GM18861 (cell line): ENCODE data around the gene CFL1.

Experiments
- ATAC-seq: cut with Tn5 transposase; IDR thresholded peaks from one replicate; pipeline ENCODE4 v1.9.1; 2021; ENCODE audit not compliant: unreplicated experiment

Gene CFL1

GRCh38 chr11:65888163-65888814 lies 30.3 kb upstream of the CFL1 start, which contains the start of gene FIBP:
TSS of gene FIBP (minus strand) at chr11:65888471. CDS start at chr11:65888418, 53 bp downstream.
- no peak for ATAC-seq

DNA sequence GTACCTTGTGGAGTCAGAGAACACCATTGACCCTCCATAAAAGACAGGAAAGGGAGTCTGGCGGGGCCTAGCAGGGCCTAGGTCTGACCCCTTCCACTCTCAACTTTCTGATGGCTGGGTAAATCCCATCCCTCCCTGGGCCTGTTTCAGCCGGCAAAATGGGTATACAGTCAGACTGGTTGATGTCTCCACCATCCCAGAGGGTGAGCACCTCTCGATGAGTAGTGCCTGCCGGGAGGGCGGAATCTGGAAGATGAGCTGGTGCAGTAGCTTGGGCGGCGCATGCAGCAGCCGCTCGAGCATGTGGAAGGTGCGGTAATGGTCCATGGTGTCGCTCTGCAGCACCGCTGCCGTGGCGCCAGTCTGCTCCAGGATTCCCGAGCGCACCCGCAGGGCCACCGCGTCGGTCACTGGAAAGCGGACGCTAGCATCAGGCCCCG lies 29.8 kb upstream of the CFL1 start:
- no peak for ATAC-seq

GRCh38 chr11:65886826-65887722 lies 29.1 kb upstream of the CFL1 start:
- no peak for ATAC-seq

DNA sequence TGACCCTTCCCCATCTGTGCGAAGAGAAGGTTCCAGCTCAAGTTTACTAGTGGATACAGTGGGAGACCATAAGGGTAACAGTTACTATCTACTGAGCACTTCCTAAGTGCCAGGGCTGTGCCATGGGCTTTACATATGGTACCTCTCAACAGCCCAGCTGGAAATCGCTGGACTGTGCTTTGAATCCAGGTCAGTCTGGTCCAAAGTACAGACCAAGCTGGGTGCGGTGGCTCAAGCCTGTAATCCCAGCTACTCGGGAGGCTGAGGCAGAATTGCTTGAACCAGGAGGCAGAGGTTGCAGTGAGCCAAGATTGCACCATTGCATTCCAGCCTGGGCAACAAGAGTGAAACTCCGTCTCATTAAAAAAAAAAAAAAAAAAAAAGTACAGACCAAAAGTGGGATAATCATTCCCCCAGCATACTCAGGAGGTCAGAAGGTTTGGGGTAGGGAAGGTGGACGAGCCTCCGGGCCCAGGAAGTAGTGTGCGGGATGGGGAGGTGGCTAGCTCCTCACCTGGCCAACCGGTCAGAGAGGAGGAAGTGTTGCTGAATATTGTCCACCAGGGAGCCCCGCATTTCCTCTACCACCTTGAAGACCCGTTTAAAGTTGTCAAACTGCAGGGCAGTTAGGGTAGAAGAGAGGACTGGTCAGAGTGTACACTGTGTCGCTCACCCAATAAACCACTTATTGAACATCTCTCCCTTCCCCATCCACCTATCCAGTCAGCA lies 28.0 kb upstream of the CFL1 start:
- ATAC-seq, result no peak

DNA sequence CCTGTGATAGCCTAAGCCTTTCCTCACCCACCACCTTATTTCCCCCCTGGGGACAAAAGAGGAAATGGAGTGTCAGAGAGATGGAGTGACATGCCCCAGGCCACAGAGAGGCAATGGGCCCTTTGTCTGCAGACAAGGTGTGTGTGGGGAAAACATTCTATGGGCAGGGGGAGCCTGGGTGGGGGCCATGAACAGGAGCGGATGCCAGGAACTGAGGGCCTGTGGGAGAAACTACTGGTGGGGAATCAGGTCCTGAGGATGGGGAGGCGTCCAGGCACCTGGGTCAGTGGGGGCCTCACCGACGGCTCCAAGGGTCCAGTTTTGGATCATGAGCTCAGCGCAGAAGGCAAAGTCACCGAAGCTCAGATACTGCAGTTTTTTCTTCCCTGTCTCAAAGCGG lies 27.3 kb upstream of the CFL1 start:
- ATAC-seq, result no peak

- peak; percentile 33 for ATAC-seq
These were observed 26.7 kb upstream of the CFL1 start for GRCh38 chr11:65884716-65885092.

GRCh38 chr11:65883786-65884715 lies 26.1 kb upstream of the CFL1 start:
- ATAC-seq, result no peak

DNA sequence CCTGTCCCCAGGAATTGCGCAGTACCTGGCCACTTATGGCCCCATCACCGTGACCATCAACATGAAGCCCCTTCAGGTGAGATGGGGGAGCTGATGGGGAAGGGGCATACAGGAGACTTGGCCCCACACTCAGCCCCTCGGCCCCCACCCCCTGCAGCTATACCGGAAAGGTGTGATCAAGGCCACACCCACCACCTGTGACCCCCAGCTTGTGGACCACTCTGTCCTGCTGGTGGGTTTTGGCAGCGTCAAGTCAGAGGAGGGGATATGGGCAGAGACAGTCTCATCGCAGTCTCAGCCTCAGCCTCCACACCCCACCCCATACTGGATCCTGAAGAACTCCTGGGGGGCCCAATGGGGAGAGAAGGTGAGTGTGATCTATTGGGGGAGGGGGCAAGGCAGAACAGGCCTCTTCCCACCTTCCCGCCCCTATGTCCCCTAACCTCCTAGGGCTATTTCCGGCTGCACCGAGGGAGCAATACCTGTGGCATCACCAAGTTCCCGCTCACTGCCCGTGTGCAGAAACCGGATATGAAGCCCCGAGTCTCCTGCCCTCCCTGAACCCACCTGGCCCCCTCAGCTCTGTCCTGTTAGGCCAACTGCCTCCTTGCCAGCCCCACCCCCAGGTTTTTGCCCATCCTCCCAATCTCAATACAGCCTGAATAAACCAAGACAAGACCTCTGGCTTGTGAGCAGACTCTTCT lies 25.2 kb upstream of the CFL1 start:
- no peak for ATAC-seq

DNA sequence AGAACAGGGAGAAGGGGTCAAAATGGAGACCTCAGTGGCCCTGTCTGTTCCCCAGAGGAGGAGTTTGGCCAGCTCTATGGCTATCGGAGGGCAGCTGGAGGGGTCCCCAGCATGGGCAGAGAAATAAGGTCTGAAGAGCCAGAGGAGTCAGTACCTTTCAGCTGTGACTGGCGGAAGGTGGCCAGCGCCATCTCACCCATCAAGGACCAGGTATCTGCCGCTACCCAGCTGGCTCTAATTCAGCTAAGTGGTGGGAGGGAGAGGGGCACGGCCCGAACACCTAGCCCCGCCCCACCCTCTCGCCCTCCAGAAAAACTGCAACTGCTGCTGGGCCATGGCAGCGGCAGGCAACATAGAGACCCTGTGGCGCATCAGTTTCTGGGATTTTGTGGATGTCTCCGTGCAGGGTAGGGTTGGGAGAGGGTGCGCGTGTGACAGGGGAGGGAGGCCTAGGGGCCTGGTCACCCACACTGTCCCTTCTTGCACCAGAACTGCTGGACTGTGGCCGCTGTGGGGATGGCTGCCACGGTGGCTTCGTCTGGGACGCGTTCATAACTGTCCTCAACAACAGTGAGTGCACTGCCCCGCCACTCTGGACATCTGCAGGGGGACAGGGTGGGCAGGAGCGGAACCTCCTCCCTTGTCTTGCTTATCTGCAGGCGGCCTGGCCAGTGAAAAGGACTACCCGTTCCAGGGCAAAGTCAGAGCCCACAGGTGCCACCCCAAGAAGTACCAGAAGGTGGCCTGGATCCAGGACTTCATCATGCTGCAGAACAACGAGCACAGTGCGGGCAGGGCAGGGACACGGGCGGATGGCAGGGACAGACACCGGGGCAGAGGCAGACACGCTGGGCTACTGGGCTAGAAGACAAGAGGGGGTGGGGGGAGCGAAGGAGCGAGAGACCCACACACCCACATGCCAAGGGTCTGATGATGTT lies 24.4 kb upstream of the CFL1 start:
- ATAC-seq, result no peak

- ATAC-seq, result no peak
These were observed 23.0 kb upstream of the CFL1 start for GRCh38 chr11:65880844-65881421.

DNA sequence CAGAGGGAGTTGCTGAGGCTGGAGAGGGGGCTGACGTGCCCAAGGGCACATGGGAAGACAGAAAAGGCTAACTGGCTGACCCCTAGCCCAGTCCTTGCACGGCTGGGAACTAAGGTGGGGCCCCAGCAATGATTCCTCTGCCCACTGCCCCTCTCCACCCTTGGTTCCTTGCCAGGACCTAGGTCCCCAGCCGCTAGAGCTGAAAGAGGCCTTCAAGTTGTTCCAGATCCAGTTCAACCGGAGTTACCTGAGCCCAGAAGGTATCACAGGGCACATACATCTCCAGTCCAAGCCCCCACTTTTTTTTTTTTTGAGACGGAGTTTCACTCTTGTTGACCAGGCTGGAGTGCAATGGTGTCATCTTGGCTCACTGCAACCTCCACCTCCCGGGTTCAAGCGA lies 22.0 kb upstream of the CFL1 start:
- ATAC-seq, result no peak

DNA sequence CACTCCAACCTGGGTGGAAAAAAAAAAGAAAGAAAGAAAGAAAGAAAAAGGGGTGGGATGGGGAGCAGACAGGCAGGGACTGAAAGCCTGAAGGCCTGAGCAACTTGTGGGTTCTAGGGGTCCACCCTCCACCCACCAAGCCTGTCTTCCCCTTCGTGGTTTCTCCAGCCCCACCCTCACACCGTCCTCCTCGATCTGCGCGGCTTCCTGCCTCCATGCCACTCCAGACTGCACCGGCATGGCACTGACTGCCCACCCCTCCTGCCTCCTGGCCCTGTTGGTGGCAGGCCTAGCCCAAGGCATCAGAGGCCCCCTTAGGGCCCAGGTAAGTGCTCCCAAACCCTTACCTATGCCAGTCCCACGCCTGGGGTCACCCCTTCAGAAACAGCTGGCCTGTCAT lies 21.6 kb upstream of the CFL1 start, which contains the start of gene CTSW:
Gene CTSW (plus strand): TSS at position 221 of the 400 bp plus-strand sequence. CDS start 18 bp downstream, at position 239.
- ATAC-seq, result no peak

- ATAC-seq, result peak; percentile 61
These were observed 15.6 kb upstream of the CFL1 start for GRCh38 chr11:65873318-65874156.

GRCh38 chr11:65872586-65873317 lies 14.8 kb upstream of the CFL1 start, which contains the start of gene EFEMP2:
TSS of gene EFEMP2 (minus strand) at chr11:65872800. CDS start at chr11:65872354, 446 bp downstream.
- ATAC-seq, result no peak

- no peak for ATAC-seq
These were observed 14.0 kb upstream of the CFL1 start for GRCh38 chr11:65871811-65872548.
